ENCODE results near the gene C5AR1.
"Not testable (repeated sequence)": the region's sequence is repeated elsewhere in the genome, so short reads cannot be mapped to it uniquely, and the experiment has no call there.

The C5AR1 gene

DNA sequence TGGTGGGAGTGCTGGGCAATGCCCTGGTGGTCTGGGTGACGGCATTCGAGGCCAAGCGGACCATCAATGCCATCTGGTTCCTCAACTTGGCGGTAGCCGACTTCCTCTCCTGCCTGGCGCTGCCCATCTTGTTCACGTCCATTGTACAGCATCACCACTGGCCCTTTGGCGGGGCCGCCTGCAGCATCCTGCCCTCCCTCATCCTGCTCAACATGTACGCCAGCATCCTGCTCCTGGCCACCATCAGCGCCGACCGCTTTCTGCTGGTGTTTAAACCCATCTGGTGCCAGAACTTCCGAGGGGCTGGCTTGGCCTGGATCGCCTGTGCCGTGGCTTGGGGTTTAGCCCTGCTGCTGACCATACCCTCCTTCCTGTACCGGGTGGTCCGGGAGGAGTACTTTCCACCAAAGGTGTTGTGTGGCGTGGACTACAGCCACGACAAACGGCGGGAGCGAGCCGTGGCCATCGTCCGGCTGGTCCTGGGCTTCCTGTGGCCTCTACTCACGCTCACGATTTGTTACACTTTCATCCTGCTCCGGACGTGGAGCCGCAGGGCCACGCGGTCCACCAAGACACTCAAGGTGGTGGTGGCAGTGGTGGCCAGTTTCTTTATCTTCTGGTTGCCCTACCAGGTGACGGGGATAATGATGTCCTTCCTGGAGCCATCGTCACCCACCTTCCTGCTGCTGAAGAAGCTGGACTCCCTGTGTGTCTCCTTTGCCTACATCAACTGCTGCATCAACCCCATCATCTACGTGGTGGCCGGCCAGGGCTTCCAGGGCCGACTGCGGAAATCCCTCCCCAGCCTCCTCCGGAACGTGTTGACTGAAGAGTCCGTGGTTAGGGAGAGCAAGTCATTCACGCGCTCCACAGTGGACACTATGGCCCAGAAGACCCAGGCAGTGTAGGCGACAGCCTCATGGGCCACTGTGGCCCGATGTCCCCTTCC, 10.5 kb downstream of the C5AR1 start:
- no peak for TF ChIP-seq POLR2A (IDR thresholded peaks at IDR 0.05; ENCODE audit: low read depth, low read length)
- TF ChIP-seq TAF1 (IDR thresholded peaks at IDR 0.05; ENCODE audit: borderline replicate concordance, low read depth, low read length): no peak
- TF ChIP-seq POLR2AphosphoS5 (IDR thresholded peaks at IDR 0.05; ENCODE audit: low read depth, low read length): no peak
- no peak for FAIRE-seq
- no peak for DNase-seq (ENCODE audit: insufficient read length)

DNA sequence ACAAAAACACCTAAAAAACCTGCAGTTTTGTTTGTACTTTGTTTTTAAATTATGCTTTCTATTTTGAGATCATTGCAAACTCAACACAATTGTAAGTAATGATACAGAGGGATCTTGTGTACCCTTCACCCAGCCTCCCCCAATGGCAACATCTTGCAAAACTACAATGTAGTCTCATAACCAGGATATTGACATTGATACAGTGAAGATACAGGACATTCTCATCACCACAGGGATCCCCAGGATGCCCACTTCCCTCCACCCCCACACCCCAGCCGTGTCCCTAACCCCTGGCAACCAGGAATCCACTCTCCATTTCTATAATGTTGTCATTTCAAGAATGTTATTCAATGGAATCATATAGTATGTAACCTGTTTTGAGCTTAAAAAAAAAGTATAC, 12.0 kb downstream of the C5AR1 start:
- no peak for FAIRE-seq
- TF ChIP-seq POLR2AphosphoS5 (IDR thresholded peaks at IDR 0.05; ENCODE audit: low read depth, low read length) (no peak), POLR2A (IDR thresholded peaks at IDR 0.05; ENCODE audit: low read depth, low read length) (no peak), TAF1 (IDR thresholded peaks at IDR 0.05; ENCODE audit: borderline replicate concordance, low read depth, low read length) (no peak)
- DNase-seq (ENCODE audit: insufficient read length): no peak

GRCh38 chr19:47322058-47322457, 12.4 kb downstream of the C5AR1 start:
- TF ChIP-seq TAF1 (IDR thresholded peaks at IDR 0.05; ENCODE audit: borderline replicate concordance, low read depth, low read length) (no peak), POLR2AphosphoS5 (IDR thresholded peaks at IDR 0.05; ENCODE audit: low read depth, low read length) (no peak), POLR2A (IDR thresholded peaks at IDR 0.05; ENCODE audit: low read depth, low read length) (no peak)
- no peak for FAIRE-seq

DNA sequence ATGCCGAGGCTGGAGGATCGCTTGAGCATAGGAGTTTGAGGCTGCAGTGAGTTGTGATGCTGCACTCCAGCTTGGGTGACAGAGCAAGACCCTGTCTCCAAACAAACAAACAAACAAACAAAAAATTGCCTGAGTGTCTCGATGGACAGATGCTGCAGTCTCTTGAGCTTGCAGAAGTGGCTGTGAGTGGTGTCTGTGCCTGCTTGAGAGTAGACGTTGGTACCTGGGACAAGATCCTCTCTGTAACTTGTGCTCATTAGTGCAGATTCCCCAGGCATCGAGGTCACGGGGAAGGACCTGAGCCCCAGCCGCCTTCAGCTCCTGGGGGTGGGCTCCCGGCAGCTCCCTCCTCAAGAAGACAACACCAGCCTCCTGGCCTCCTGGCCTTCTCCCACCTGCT, 13.7 kb downstream of the C5AR1 start:
- FAIRE-seq: no peak
- no peak for DNase-seq (ENCODE audit: insufficient read length)
- TF ChIP-seq POLR2A (IDR thresholded peaks at IDR 0.05; ENCODE audit: low read depth, low read length): no peak
- TF ChIP-seq TAF1 (IDR thresholded peaks at IDR 0.05; ENCODE audit: borderline replicate concordance, low read depth, low read length): no peak
- no peak for TF ChIP-seq POLR2AphosphoS5 (IDR thresholded peaks at IDR 0.05; ENCODE audit: low read depth, low read length)

More at GRCh38 chr19:47322058-47322457, 12.4 kb downstream of the C5AR1 start:
- no peak for DNase-seq (ENCODE audit: insufficient read length)

DNA sequence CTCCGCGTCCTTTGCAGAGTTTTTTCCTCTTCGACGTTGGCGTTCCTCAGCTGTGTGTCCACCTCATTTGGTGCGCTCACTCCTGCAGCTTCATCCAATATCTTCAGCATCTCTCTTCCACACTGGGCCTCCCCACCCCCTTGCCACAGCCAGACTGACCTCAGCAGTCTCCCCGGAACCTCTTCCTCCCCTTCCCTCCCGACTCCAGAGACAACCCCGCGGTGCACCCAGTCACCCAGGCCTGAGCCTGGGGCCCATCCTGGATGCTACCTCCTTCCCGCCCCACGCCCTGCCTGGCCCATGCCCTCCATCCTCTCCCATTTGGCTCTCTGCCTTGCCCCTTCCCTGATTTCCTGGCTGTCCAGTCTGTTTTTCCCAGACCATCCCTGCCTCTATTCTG, 14.2 kb downstream of the C5AR1 start:
- FAIRE-seq (no peak), DNase-seq (ENCODE audit: insufficient read length) (no peak)
- TF ChIP-seq TAF1 (IDR thresholded peaks at IDR 0.05; ENCODE audit: borderline replicate concordance, low read depth, low read length): no peak

DNA sequence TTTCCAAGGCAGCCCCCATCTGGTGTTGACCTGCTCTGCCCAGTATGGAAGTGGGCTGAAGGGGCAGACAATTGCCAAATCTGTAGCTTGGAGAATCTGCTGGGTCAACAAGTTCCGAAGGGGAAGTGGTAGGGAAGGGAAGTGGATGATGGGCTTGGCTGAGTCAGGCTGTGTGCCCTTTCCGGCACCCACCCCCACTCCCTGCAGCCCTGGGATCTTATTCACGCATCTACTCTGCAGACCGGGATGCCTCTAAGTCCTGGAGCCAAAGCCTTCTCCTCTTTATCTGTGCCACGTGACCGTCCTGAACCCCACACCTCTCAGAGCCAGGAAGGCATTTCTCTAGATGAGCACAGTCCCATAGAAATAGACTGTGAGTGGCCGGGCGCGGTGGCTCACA, 14.8 kb downstream of the C5AR1 start:
- DNase-seq (ENCODE audit: insufficient read length) (no peak), FAIRE-seq (no peak)
- TF ChIP-seq TAF1 (IDR thresholded peaks at IDR 0.05; ENCODE audit: borderline replicate concordance, low read depth, low read length) (no peak), POLR2AphosphoS5 (IDR thresholded peaks at IDR 0.05; ENCODE audit: low read depth, low read length) (no peak), POLR2A (IDR thresholded peaks at IDR 0.05; ENCODE audit: low read depth, low read length) (no peak)

DNA sequence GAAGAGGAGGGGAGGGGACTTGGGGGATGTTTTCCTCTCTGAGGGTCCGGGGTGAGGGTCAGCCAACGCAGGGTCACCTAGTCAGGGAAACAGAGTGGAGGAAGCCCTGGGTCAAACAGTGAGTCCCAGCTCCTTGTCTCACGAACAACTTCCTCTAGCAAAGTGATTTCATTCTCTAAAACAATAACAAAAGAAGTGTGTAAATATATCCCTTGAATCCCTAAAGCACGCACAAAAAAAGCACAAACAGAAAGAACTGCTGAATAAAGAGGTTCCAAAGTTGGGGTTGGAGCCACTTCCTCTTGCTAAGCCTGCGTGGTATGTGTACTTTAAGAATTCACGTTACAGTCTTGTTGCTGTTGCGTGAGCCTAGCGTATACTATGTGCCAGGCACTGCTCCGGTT, 20.8 kb downstream of the C5AR1 start:
- TF ChIP-seq TAF1 (IDR thresholded peaks at IDR 0.05; ENCODE audit: borderline replicate concordance, low read depth, low read length): no peak
- no peak for TF ChIP-seq POLR2AphosphoS5 (IDR thresholded peaks at IDR 0.05; ENCODE audit: low read depth, low read length)
- FAIRE-seq (no peak), DNase-seq (ENCODE audit: insufficient read length) (no peak)

DNA sequence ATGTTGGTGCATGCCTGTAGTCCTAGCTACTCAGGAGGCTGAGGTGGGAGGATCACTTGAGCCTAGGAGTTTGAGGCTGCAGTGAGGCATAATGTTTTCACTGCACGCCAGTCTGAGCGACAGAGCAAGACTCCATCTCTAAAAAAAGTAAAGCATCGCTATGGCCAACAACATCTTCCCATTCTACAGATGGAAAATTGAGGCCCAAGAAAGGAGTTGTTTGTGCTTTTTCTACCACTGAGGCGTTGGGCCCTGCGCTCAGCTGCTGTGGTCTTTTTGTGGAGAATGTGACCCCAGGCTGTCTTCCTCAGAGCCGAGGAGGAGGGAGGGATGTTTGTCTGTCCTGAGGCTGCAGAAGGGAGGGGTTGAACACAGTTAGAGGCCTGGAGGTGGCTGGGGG, 21.8 kb downstream of the C5AR1 start:
- FAIRE-seq (no peak), DNase-seq (ENCODE audit: insufficient read length) (no peak)
- no peak for TF ChIP-seq TAF1 (IDR thresholded peaks at IDR 0.05; ENCODE audit: borderline replicate concordance, low read depth, low read length)

DNA sequence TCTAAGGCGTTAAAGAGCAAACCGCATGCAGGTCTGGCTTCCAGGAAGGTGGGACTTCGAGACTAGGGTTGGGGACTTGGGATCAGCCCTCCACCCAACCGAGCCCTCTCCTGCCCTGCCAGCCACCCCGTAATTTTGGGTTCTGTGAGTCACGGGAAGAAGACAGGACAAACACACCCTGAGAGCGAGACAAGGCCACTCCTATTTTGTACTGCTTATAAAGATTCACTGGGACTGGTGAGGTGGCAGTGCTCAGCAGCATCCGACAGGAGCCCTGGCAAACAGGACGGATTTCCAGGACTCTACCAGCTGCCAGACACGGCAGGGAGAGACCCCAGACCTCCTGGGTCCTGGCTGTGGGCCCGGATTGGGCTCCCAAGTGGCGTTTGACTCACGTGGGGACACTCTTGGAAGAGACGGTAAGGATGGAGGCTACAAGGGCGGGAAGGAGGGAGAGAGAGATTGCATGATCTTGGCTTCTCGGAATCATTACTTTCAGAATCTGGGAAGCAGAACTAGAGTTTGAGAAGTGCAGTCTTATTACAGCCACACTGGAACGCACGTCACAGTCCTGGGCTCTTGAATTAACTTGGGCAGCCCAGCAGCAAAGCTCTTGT, 22.4 kb downstream of the C5AR1 start, which contains the start of gene C5AR2:
Gene C5AR2 (plus strand): TSS at position 245 of the 617 bp plus-strand sequence. CDS start 8,625 bp downstream, outside the sequence.
- no peak for TF ChIP-seq POLR2AphosphoS5 (IDR thresholded peaks at IDR 0.05; ENCODE audit: low read depth, low read length)
- TF ChIP-seq TAF1 (IDR thresholded peaks at IDR 0.05; ENCODE audit: borderline replicate concordance, low read depth, low read length): no peak
- no peak for TF ChIP-seq POLR2A (IDR thresholded peaks at IDR 0.05; ENCODE audit: low read depth, low read length)
- FAIRE-seq: no peak
- DNase-seq (ENCODE audit: insufficient read length): no peak

DNA sequence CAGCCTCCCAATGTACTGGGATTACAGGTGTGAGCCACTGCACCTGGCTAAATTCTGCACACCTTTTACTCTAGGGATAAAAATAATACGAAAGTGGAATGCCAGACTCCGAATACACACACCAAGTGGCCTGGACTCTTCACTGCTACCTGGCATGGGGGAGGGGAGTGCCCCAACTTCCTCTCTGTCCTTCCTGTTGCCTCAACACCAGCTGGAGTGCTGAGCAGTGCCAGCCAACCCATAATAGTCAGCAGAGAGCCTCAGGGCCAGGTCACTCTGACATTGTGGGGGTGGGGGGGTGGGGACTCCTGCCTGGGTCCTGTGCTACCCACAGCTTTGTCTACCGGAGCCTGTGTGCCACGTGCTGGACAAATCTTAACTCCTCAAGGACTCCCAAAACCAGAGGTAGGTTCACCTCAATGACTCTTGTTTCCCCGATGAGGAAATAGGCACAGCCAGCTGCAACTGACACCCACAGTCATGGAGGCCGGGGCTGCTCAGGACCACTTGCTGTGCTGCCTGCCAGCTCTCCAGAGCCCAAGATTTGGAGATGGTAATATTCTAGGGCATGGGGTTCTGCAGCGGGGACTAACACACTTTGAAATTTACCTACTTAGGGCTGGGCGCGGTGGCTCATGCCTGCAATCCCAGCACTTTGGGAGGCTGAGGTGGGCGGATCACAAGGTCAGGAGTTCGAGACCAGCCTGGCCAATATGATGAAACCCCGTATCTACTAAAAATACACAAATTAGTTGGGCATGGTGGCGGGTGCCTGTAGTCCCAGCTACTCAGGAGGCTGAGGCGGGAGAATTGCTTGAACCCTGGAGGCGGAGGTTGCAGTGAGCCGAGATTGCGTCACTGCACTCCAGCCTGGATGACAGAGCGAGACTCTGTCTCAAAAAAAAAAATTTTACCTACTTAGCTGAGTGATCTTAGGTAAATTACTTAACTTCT, 27.4 kb downstream of the C5AR1 start:
- not testable (repeated sequence) for DNase-seq (ENCODE audit: insufficient read length); FAIRE-seq

- DNase-seq (ENCODE audit: insufficient read length): no peak
- TF ChIP-seq TAF1 (IDR thresholded peaks at IDR 0.05; ENCODE audit: borderline replicate concordance, low read depth, low read length) (no peak), POLR2AphosphoS5 (IDR thresholded peaks at IDR 0.05; ENCODE audit: low read depth, low read length) (no peak), POLR2A (IDR thresholded peaks at IDR 0.05; ENCODE audit: low read depth, low read length) (no peak)
- no peak for FAIRE-seq
Observed at GRCh38 chr19:47339196-47339880, 29.7 kb downstream of the C5AR1 start.
